H9 (cell line): Measurements from ENCODE around the gene MRPS11. TPM values are rescaled to one million over a fixed set of nuclear protein-coding genes. Genes with fewer than 3 reads are reported as not detected.

ENCODE experiments used
- DNase-seq: peaks from one replicate; pipeline ENCODE4 v3.0.0-alpha.2; 2017
- H2AFZ ChIP-seq: one replicate; pipeline ENCODE4 v1.6.1; 2013; ENCODE audit warnings: mild to moderate bottlenecking, low read length, control low read depth, moderate library complexity
- H2AK5ac ChIP-seq: 2 replicates; pipeline ENCODE4 v1.6.1; 2013; ENCODE audit warnings: low read length, control low read depth, mixed read lengths; ENCODE audit not compliant: insufficient read length
- H2BK120ac ChIP-seq: one replicate; pipeline ENCODE4 v1.6.1; 2013; ENCODE audit warnings: low read depth, mild to moderate bottlenecking, low read length, control low read depth, inconsistent platforms; ENCODE audit not compliant: poor library complexity, severe bottlenecking
- H2BK12ac ChIP-seq: 2 replicates; pipeline ENCODE4 v1.6.1; 2013; ENCODE audit warnings: low read length, control low read depth, mixed read lengths, low read depth; ENCODE audit not compliant: insufficient read length
- H2BK15ac ChIP-seq: 2 replicates; pipeline ENCODE4 v1.6.1; 2013; ENCODE audit warnings: low read depth, low read length, control low read depth
- H2BK20ac ChIP-seq: one replicate; pipeline ENCODE4 v1.6.1; 2013; ENCODE audit warnings: low read depth, mild to moderate bottlenecking, low read length, control low read depth, inconsistent platforms; ENCODE audit not compliant: poor library complexity, severe bottlenecking
- H2BK5ac ChIP-seq: 2 replicates; pipeline ENCODE4 v1.6.1; 2013; ENCODE audit warnings: low read length, control low read depth, mixed read lengths; ENCODE audit not compliant: insufficient read length
- H3K14ac ChIP-seq: 2 replicates; pipeline ENCODE4 v1.6.1; 2013; ENCODE audit warnings: low read length, control low read depth; ENCODE audit not compliant: insufficient read depth
- H3K18ac ChIP-seq: 2 replicates; pipeline ENCODE4 v1.6.1; 2013; ENCODE audit warnings: low read depth, mild to moderate bottlenecking, mixed read lengths, low read length, control low read depth; ENCODE audit not compliant: insufficient read length
- H3K23ac ChIP-seq: 2 replicates; pipeline ENCODE4 v1.6.1; 2013; ENCODE audit warnings: low read length, control low read depth, mixed read lengths, low read depth; ENCODE audit not compliant: insufficient read length
- H3K23me2 ChIP-seq: 2 replicates; pipeline ENCODE4 v1.6.1; 2013; ENCODE audit warnings: low read depth, mild to moderate bottlenecking, mixed read lengths, low read length, control low read depth; ENCODE audit not compliant: insufficient read length, poor library complexity, severe bottlenecking
- H3K27ac ChIP-seq: 2 replicates; pipeline ENCODE4 v1.5.1; 2013; ENCODE audit warnings: low read length, control low read depth, mixed read lengths, low read depth; ENCODE audit not compliant: insufficient read length
- H3K27me3 ChIP-seq: 2 replicates; pipeline ENCODE4 v1.6.1; 2013; ENCODE audit warnings: low read length, control low read depth, inconsistent platforms; ENCODE audit not compliant: insufficient read depth
- H3K4ac ChIP-seq: 2 replicates; pipeline ENCODE4 v1.6.1; 2013; ENCODE audit warnings: low read depth, mild to moderate bottlenecking, control low read depth, inconsistent platforms, low read length, moderate library complexity
- H3K4me1 ChIP-seq: 2 replicates; pipeline ENCODE4 v1.6.1; 2013; ENCODE audit warnings: low read length, control low read depth, inconsistent platforms; ENCODE audit not compliant: insufficient read depth
- H3K4me2 ChIP-seq: 2 replicates; pipeline ENCODE4 v1.6.1; 2013; ENCODE audit warnings: low read length, control low read depth, mixed read lengths; ENCODE audit not compliant: insufficient read length, insufficient read depth
- H3K56ac ChIP-seq: 2 replicates; pipeline ENCODE4 v1.6.1; 2013; ENCODE audit warnings: low read depth, mild to moderate bottlenecking, mixed read lengths, low read length, control low read depth; ENCODE audit not compliant: insufficient read length
- H3K79me1 ChIP-seq: 2 replicates; pipeline ENCODE4 v1.6.1; 2013; ENCODE audit warnings: low read depth, mild to moderate bottlenecking, moderate library complexity, low read length, control low read depth, inconsistent platforms; ENCODE audit not compliant: insufficient read depth, poor library complexity, severe bottlenecking
- H3K79me2 ChIP-seq: 2 replicates; pipeline ENCODE4 v1.6.1; 2013; ENCODE audit warnings: low read length, control low read depth, inconsistent platforms; ENCODE audit not compliant: insufficient read depth
- H3K9ac ChIP-seq: 2 replicates; pipeline ENCODE4 v1.6.1; 2013; ENCODE audit warnings: low read length, control low read depth, mixed read lengths; ENCODE audit not compliant: insufficient read length; ENCODE audit errors: extremely low read depth
- H3K9me3 ChIP-seq: one replicate; pipeline ENCODE4 v1.6.1; 2013; ENCODE audit warnings: low read depth, low read length, inconsistent platforms; ENCODE audit not compliant: control insufficient read depth
- H3T11ph ChIP-seq: one replicate; pipeline ENCODE4 v1.6.1; 2013; ENCODE audit warnings: mild to moderate bottlenecking, low read length, control low read depth, inconsistent platforms
- H4K20me1 ChIP-seq: one replicate; pipeline ENCODE4 v1.6.1; 2013; ENCODE audit not compliant: control insufficient read depth, insufficient read length, insufficient read depth
- H4K5ac ChIP-seq: 2 replicates; pipeline ENCODE4 v1.6.1; 2013; ENCODE audit warnings: low read depth, mild to moderate bottlenecking, mixed read lengths, low read length, control low read depth; ENCODE audit not compliant: insufficient read length
- H4K8ac ChIP-seq: replicated peaks from 2 replicates; pipeline ENCODE4 v1.6.1; 2013; ENCODE audit warnings: low read length, control low read depth, mixed read lengths, low read depth; ENCODE audit not compliant: insufficient read length
- H4K91ac ChIP-seq: 2 replicates; pipeline ENCODE4 v1.6.1; 2013; ENCODE audit warnings: low read depth, mild to moderate bottlenecking, moderate library complexity, mixed read lengths, low read length, control low read depth; ENCODE audit not compliant: insufficient read length
- H3K27ac Mint-ChIP-seq, 3 experiments: 2 replicates in 2 of 3; 3 replicates in 1 of 3; pipeline ENCODE4 v1.8.0; 2020 to 2021; ENCODE audit warnings: mixed read lengths in 3 of 3, mild to moderate bottlenecking in 1 of 3, moderate library complexity in 1 of 3
- H3K27me3 Mint-ChIP-seq: 2 replicates; pipeline ENCODE4 v1.8.0; 2021; ENCODE audit warnings: low read depth, mild to moderate bottlenecking, moderate library complexity, mixed read lengths
- H3K36me3 Mint-ChIP-seq, 3 experiments: 2 replicates in 2 of 3; 3 replicates in 1 of 3; pipeline ENCODE4 v1.8.0; 2020 to 2021; ENCODE audit warnings: low read depth in 3 of 3, mixed read lengths in 3 of 3; ENCODE audit not compliant: insufficient read depth in 1 of 3
- H3K4me1 Mint-ChIP-seq, 2 experiments: 2 replicates each; pipeline ENCODE4 v1.8.0; 2020; ENCODE audit warnings: mixed read lengths in 2 of 2
- H3K4me3 Mint-ChIP-seq, 2 experiments: 2 replicates in 1 of 2; 3 replicates in 1 of 2; pipeline ENCODE4 v1.8.0; 2020 to 2021; ENCODE audit warnings: mild to moderate bottlenecking in 2 of 2, mixed read lengths in 2 of 2, moderate library complexity in 1 of 2
- H3K9me3 Mint-ChIP-seq, 2 experiments: 2 replicates in 1 of 2; 3 replicates in 1 of 2; pipeline ENCODE4 v1.8.0; 2020; ENCODE audit warnings: mild to moderate bottlenecking in 2 of 2, mixed read lengths in 2 of 2, moderate library complexity in 1 of 2
- CTCF ChIP-seq: fragments of 200-600 bp; sonication (generic); conservative IDR thresholded peaks from 3 replicates; pipeline ENCODE4 v1.8.0; 2021; ENCODE audit warnings: antibody characterized with exemption, mild to moderate bottlenecking
- total RNA-seq: library from RNA; stranded (reverse); gene quantifications from 2 replicates; pipeline ENCODE4 v1.2.1, GENCODE V29; 2021

Gene MRPS11
- total RNA-seq, 1 experiment from 2014 or later, result 54.5 TPM

- Histone ChIP-seq H2BK12ac (no peak overlapping the region), H2BK20ac (no peak overlapping the region), H3K4ac (no peak overlapping the region), H4K20me1 (no peaks in the 10 kb centered on the region), H3K23me2 (no peaks in the 10 kb centered on the region), H2BK5ac (no peak overlapping the region), H2BK15ac (no peak overlapping the region), H4K5ac (no peak overlapping the region), H3K56ac (no peak overlapping the region), H4K8ac (no peak overlapping the region), H2AFZ (no peak overlapping the region), H3K4me1 (no peaks in the 10 kb centered on the region), H3K4me2 (no peak overlapping the region), H3K79me1 (no peaks in the 10 kb centered on the region), H3K27me3 (no peaks in the 10 kb centered on the region), H3K9me3 (no peaks in the 10 kb centered on the region), H4K91ac (no peak overlapping the region), H3K18ac (no peak overlapping the region), H3K14ac (no peak overlapping the region), H3K23ac (no peak overlapping the region), H3K27ac (no peak overlapping the region), H3K9ac (no peak overlapping the region), H3T11ph (no peak overlapping the region), H2BK120ac (no peak overlapping the region), H2AK5ac (no peak overlapping the region), H3K79me2 (no peaks in the 10 kb centered on the region)
- TF ChIP-seq CTCF, result no peak
- no peak overlapping the region for H3K4me3 Mint-ChIP-seq
- peaks cover 3 to 5% of the 10 kb centered on the region in 2 experiments for H3K4me1 Mint-ChIP-seq
- H3K27me3 Mint-ChIP-seq, result peaks cover 3% of the 10 kb centered on the region; the same call in 1 of the 2 replicates
- H3K9me3 Mint-ChIP-seq, result no peaks in the 10 kb centered on the region
- DNase-seq, result no peak
- peaks cover 7 to 27% (median 23%) of the 10 kb centered on the region in 3 experiments; a peak in 5 of 7 replicates for H3K36me3 Mint-ChIP-seq
- H3K27ac Mint-ChIP-seq, result no peak overlapping the region
Measured at GRCh38 chr15:88509964-88510363, 42.5 kb downstream of the MRPS11 start.
